ENCODE data around the gene CUX1.

CUX1 gene

DNA sequence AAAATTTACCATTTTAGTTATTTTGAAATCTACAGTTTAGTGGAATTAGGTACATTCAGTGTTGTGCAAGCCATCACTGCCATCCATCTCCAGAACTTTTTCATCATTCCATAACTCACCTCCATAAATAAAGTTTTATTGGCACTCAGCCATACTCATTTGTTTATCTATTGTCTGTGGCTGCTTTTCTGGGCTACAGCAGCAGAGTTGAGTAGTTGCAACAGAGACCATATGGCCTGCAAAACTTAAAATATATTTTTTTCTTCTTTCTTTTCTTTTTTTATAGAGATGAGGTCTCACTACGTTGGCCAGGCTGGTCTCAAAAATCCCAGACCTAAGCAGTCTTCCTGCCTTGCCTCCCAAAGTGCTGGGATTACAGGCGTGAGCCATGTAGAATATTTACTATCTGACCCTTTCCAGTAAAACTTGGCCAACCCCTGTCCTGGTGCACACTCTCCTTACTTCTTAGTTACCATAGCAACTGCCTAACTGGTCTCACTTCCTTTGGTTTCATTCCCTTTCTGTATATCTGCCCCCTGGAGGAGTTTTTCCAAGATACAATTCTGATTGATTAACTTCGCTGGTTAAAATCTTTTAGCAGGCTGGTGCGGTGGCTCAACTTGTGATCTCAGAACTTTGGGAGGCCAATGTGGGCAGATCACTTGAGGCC is 133.2 kb downstream of the CUX1 start:
- DNase-seq (ENCODE audit: low read depth in 1 of 2, low spot score in 1 of 2): no peak
- H3K27me3 ChIP-seq (ENCODE audit: insufficient read depth, poor library complexity, severe bottlenecking): no peaks in the 10 kb centered on the region
- H3K4me3 ChIP-seq (replicated peaks; ENCODE audit: insufficient read depth, low read length): no peak overlapping the region
- no peak overlapping the region for H3K27ac ChIP-seq (replicated peaks)
- TF ChIP-seq, protein P1, sequence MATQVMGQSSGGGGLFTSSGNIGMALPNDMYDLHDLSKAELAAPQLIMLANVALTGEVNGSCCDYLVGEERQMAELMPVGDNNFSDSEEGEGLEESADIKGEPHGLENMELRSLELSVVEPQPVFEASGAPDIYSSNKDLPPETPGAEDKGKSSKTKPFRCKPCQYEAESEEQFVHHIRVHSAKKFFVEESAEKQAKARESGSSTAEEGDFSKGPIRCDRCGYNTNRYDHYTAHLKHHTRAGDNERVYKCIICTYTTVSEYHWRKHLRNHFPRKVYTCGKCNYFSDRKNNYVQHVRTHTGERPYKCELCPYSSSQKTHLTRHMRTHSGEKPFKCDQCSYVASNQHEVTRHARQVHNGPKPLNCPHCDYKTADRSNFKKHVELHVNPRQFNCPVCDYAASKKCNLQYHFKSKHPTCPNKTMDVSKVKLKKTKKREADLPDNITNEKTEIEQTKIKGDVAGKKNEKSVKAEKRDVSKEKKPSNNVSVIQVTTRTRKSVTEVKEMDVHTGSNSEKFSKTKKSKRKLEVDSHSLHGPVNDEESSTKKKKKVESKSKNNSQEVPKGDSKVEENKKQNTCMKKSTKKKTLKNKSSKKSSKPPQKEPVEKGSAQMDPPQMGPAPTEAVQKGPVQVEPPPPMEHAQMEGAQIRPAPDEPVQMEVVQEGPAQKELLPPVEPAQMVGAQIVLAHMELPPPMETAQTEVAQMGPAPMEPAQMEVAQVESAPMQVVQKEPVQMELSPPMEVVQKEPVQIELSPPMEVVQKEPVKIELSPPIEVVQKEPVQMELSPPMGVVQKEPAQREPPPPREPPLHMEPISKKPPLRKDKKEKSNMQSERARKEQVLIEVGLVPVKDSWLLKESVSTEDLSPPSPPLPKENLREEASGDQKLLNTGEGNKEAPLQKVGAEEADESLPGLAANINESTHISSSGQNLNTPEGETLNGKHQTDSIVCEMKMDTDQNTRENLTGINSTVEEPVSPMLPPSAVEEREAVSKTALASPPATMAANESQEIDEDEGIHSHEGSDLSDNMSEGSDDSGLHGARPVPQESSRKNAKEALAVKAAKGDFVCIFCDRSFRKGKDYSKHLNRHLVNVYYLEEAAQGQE (IDR thresholded peaks at IDR 0.05; ENCODE audit: insufficient replicate concordance, low read depth): no peak
- TF ChIP-seq, protein P2, sequence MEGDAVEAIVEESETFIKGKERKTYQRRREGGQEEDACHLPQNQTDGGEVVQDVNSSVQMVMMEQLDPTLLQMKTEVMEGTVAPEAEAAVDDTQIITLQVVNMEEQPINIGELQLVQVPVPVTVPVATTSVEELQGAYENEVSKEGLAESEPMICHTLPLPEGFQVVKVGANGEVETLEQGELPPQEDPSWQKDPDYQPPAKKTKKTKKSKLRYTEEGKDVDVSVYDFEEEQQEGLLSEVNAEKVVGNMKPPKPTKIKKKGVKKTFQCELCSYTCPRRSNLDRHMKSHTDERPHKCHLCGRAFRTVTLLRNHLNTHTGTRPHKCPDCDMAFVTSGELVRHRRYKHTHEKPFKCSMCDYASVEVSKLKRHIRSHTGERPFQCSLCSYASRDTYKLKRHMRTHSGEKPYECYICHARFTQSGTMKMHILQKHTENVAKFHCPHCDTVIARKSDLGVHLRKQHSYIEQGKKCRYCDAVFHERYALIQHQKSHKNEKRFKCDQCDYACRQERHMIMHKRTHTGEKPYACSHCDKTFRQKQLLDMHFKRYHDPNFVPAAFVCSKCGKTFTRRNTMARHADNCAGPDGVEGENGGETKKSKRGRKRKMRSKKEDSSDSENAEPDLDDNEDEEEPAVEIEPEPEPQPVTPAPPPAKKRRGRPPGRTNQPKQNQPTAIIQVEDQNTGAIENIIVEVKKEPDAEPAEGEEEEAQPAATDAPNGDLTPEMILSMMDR (IDR thresholded peaks at IDR 0.05; ENCODE audit: insufficient read depth, low read length): no peak
- TF ChIP-seq SPI1 (IDR thresholded peaks at IDR 0.05; ENCODE audit: borderline replicate concordance, low read depth): no peak

DNA sequence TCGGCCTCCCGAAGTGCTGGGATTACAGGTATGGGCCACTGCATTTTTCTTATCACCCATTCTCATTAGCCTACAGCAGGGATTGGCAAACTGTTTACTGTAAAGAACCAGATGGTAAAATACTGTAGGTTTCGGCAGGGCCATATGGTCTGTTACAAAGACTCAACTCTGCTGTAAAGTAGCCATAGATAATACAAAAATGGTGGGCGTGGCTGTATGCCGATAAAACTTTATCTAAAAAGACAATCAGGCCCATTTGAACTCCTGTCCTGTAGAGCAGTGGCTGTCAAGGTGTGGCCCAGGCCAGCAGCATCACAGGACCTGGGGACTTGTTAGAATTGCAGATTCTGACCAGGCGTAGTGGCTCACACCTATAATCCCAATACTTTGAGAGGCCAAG is 134.3 kb downstream of the CUX1 start:
- Histone ChIP-seq H3K4me3 (replicated peaks; ENCODE audit: insufficient read depth, low read length) (no peak overlapping the region), H3K27me3 (ENCODE audit: insufficient read depth, poor library complexity, severe bottlenecking) (no peaks in the 10 kb centered on the region), H3K27ac (replicated peaks) (no peak overlapping the region)
- no peak for TF ChIP-seq GABPA (IDR thresholded peaks at IDR 0.05; ENCODE audit: low read depth)
- TF ChIP-seq SPI1 (IDR thresholded peaks at IDR 0.05; ENCODE audit: borderline replicate concordance, low read depth): no peak
- no peak for TF ChIP-seq POLR2AphosphoS5 (IDR thresholded peaks at IDR 0.05; ENCODE audit: low read depth)
- TF ChIP-seq, protein P1 (IDR thresholded peaks at IDR 0.05; ENCODE audit: insufficient replicate concordance, low read depth): no peak
- TF ChIP-seq, protein P2 (IDR thresholded peaks at IDR 0.05; ENCODE audit: insufficient read depth, low read length): no peak
- DNase-seq (ENCODE audit: low read depth in 1 of 2, low spot score in 1 of 2): no peak

DNA sequence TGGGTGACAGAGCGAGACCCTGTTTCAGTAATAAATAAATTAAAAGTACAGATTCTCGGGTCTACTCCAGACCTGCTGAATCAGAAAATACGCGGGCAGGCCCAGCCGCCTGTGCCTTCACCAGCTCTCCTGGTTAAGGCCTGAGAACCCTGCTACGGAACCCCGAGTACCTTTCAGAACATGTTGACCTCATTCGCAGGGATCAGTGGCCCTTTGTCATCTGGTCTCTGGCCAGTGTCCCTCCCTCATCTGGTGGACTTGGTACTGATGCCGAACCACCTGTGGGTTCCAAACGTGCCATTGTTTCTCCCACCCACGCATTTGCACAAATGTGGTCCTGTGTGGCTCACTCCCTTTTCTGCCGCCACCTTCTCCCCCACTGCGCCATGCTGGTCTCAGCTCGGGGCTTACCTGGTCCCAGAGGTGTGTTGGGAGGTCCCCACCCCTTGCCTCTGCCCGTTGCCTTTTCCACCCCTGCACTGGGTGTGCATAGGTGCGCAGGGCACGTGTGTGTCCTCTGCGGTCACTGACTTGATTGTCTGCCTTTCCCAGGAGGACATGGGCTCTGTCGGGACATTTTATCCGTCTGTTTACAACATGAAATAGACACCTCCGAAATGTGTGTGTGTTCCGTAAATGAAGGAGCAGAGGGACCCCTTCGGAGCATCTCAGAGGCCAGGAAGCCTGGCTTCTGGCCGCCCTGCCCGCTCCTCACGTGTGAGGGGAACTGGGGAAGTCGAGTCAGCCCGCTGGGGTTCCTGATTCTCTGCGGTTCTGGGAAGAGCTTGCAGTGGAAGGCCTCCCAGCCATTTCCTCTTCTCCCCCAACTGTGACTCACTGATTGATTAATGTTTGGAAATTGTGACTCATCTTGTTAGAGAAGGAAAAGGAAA is 135.2 kb downstream of the CUX1 start:
- no peak overlapping the region for H3K4me3 ChIP-seq (replicated peaks; ENCODE audit: insufficient read depth, low read length)
- no peaks in the 10 kb centered on the region for H3K27me3 ChIP-seq (ENCODE audit: insufficient read depth, poor library complexity, severe bottlenecking)
- H3K27ac ChIP-seq (replicated peaks): no peak overlapping the region
- peak; percentile 14 to 54 for DNase-seq (ENCODE audit: low read depth in 1 of 2, low spot score in 1 of 2)
- TF ChIP-seq GABPA (IDR thresholded peaks at IDR 0.05; ENCODE audit: low read depth) (no peak), SPI1 (IDR thresholded peaks at IDR 0.05; ENCODE audit: borderline replicate concordance, low read depth) (no peak), POLR2AphosphoS5 (IDR thresholded peaks at IDR 0.05; ENCODE audit: low read depth) (no peak)
- TF ChIP-seq, protein P2 (IDR thresholded peaks at IDR 0.05; ENCODE audit: insufficient read depth, low read length): no peak
- TF ChIP-seq, protein P1 (IDR thresholded peaks at IDR 0.05; ENCODE audit: insufficient replicate concordance, low read depth): no peak

Data from HL-60 (cell line).